Karpas-422 (cell line): ENCODE data around the gene ZBTB16. TPM values are rescaled to one million over a fixed set of nuclear protein-coding genes. Genes with fewer than 3 reads are reported as not detected.

Experiments
- DNase-seq: peaks from one replicate; pipeline ENCODE4 v3.0.0-alpha.2; 2015
- H2AFZ ChIP-seq: fragments of 200-600 bp; sonication (generic); 2 replicates; pipeline ENCODE4 v1.6.1; 2014; ENCODE audit warnings: antibody characterized with exemption, low read length, mixed read lengths
- H3K27ac ChIP-seq: fragments of 200-600 bp; sonication (generic); 2 replicates; pipeline ENCODE4 v1.5.1; 2014; ENCODE audit warnings: mild to moderate bottlenecking, low read length, moderate library complexity
- H3K27me3 ChIP-seq: fragments of 200-600 bp; sonication (generic); 2 replicates; pipeline ENCODE4 v1.6.1; 2014; ENCODE audit warnings: low read length, mixed read lengths
- H3K36me3 ChIP-seq: fragments of 200-600 bp; sonication (generic); 2 replicates; pipeline ENCODE4 v1.6.1; 2014; ENCODE audit warnings: low read length, mixed read lengths; ENCODE audit not compliant: insufficient read depth
- H3K4me1 ChIP-seq: fragments of 200-600 bp; sonication (generic); 2 replicates; pipeline ENCODE4 v1.6.1; 2014; ENCODE audit warnings: mild to moderate bottlenecking, low read length, mixed read lengths
- H3K4me2 ChIP-seq: fragments of 200-600 bp; sonication (generic); 2 replicates; pipeline ENCODE4 v1.6.1; 2014; ENCODE audit warnings: low read length, low read depth, mild to moderate bottlenecking; ENCODE audit not compliant: poor library complexity, severe bottlenecking
- H3K4me3 ChIP-seq: fragments of 200-600 bp; sonication (generic); 2 replicates; pipeline ENCODE4 v1.5.1; 2014; ENCODE audit warnings: mild to moderate bottlenecking, antibody characterized with exemption, low read length, mixed read lengths
- H3K79me2 ChIP-seq: fragments of 200-600 bp; sonication (generic); 2 replicates; pipeline ENCODE4 v1.6.1; 2014; ENCODE audit warnings: mild to moderate bottlenecking, low read length, mixed read lengths
- H3K9ac ChIP-seq: fragments of 200-600 bp; sonication (generic); 2 replicates; pipeline ENCODE4 v1.6.0; 2014; ENCODE audit warnings: low read length
- H3K9me2 ChIP-seq: fragments of 200-600 bp; sonication (generic), shearing (Covaris generic); replicated peaks from 2 replicates; pipeline ENCODE4 v1.6.0; 2014; ENCODE audit warnings: mild to moderate bottlenecking, low read length, moderate library complexity; ENCODE audit not compliant: insufficient read depth
- H3K9me3 ChIP-seq: fragments of 300-700, 200-600 bp; sonication (generic); 2 replicates; pipeline ENCODE4 v1.6.1; 2014; ENCODE audit warnings: low read length, mixed read lengths
- H4K20me1 ChIP-seq: fragments of 200-600 bp; sonication (generic); 2 replicates; pipeline ENCODE4 v1.6.1; 2014; ENCODE audit warnings: mild to moderate bottlenecking, antibody characterized with exemption, low read length, low read depth; ENCODE audit not compliant: insufficient read depth
- total RNA-seq: library from RNA; depleted of rRNA; stranded (reverse); fragments of >200 nt; shearing (Covaris generic); gene quantifications from 2 replicates; pipeline ENCODE4 v1.2.3, GENCODE V29; 2014; ENCODE audit warnings: low replicate concordance

Gene ZBTB16
- total RNA-seq, 1 experiment from 2014 or later, result not detected

DNA sequence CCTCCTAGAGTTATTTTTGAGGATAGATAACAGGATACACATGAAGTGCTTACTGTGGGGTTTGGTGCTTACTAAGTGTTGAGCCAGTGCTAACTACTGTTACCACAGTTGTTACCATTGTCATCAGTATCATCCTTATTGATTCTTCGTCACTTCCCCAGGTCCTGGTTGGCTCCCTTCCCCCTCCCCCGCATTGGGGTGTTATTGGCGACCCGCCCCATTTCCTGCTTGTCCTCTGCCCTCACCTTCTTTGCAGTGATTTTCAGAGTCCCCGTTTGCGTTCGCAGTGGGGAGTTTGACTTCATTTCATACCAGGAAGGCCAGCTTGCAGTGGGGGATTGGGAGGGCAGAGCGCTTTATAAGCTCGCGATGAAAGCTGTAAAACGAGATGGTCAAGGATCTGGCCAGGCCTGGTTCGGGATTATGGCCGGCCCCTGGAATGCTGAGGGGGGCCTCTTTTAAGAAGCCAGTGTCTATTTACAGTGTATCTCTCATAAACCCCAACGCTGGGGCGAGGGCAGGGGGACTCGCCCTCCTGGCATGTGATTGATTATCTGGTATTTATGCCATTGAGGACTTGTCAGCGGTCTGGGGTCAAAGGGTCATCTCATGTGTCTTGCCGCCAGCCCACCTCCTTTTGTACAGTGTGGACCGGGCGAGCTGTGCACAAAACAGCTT lies 152.1 kb downstream of the ZBTB16 start:
- no peaks in the 10 kb centered on the region for H3K4me1 ChIP-seq
- no peak overlapping the region for H3K9ac ChIP-seq
- H3K9me3 ChIP-seq, result no peaks in the 10 kb centered on the region
- H3K4me2 ChIP-seq, result no peak overlapping the region
- H3K9me2 ChIP-seq, result no peaks in the 10 kb centered on the region
- no peak overlapping the region for H3K27ac ChIP-seq
- H3K27me3 ChIP-seq, result no peaks in the 10 kb centered on the region
- DNase-seq, result no peak
- no peaks in the 10 kb centered on the region for H4K20me1 ChIP-seq
- H3K36me3 ChIP-seq, result no peaks in the 10 kb centered on the region
- no peak overlapping the region for H3K4me3 ChIP-seq
- H3K79me2 ChIP-seq, result no peaks in the 10 kb centered on the region
- H2AFZ ChIP-seq, result no peak overlapping the region

DNA sequence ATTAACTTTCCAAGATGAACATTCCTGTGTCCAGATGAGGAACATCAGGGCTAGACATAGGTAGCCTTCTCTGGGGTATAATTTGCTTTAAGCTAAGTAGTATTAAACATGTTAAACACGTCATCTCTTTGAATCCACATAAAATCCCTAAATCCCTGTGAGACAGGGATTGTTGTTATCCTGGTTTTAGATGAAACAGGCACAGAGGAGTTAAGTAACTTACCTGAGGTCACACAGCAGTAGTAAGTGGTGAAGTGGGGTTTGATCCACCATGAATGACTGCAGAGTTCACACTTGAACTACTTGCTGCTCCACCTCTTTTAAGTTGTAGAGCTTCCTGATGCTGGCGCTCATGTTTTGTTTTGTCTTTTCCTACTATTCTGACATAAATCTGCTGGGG lies 154.1 kb downstream of the ZBTB16 start:
- Histone ChIP-seq H3K4me2 (no peak overlapping the region), H3K36me3 (no peaks in the 10 kb centered on the region), H3K79me2 (no peaks in the 10 kb centered on the region), H3K9me2 (no peaks in the 10 kb centered on the region), H3K27ac (no peak overlapping the region), H3K4me3 (no peak overlapping the region), H4K20me1 (no peaks in the 10 kb centered on the region), H3K9me3 (no peaks in the 10 kb centered on the region), H2AFZ (no peak overlapping the region), H3K27me3 (no peaks in the 10 kb centered on the region), H3K9ac (no peak overlapping the region), H3K4me1 (no peaks in the 10 kb centered on the region)
- no peak for DNase-seq

DNA sequence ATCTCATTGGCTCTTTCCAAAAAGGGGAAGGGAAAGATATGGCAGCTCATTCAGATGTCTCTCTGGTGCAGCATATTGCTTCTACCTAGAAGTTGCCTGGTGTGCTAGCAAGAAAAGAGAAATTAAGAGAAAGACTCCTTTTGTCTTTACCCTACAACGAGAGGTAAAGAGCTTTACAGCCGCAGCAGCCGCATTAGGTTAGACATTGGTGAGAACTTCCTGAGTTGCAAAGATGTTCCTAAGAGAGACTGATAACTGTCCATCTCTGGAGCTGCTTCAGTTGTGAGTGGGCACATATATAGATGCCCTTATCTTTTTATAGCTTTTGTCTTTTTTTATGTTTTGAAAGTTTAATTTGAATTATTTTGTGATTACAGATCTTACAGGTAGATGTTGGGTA lies 155.9 kb downstream of the ZBTB16 start:
- Histone ChIP-seq H3K27ac (no peak overlapping the region), H3K79me2 (no peaks in the 10 kb centered on the region), H4K20me1 (no peaks in the 10 kb centered on the region), H3K9ac (no peak overlapping the region), H3K4me2 (no peak overlapping the region), H3K27me3 (no peaks in the 10 kb centered on the region), H3K4me3 (no peak overlapping the region), H3K9me2 (no peaks in the 10 kb centered on the region), H3K36me3 (no peaks in the 10 kb centered on the region), H3K9me3 (no peaks in the 10 kb centered on the region), H2AFZ (no peak overlapping the region), H3K4me1 (no peaks in the 10 kb centered on the region)
- no peak for DNase-seq

DNA sequence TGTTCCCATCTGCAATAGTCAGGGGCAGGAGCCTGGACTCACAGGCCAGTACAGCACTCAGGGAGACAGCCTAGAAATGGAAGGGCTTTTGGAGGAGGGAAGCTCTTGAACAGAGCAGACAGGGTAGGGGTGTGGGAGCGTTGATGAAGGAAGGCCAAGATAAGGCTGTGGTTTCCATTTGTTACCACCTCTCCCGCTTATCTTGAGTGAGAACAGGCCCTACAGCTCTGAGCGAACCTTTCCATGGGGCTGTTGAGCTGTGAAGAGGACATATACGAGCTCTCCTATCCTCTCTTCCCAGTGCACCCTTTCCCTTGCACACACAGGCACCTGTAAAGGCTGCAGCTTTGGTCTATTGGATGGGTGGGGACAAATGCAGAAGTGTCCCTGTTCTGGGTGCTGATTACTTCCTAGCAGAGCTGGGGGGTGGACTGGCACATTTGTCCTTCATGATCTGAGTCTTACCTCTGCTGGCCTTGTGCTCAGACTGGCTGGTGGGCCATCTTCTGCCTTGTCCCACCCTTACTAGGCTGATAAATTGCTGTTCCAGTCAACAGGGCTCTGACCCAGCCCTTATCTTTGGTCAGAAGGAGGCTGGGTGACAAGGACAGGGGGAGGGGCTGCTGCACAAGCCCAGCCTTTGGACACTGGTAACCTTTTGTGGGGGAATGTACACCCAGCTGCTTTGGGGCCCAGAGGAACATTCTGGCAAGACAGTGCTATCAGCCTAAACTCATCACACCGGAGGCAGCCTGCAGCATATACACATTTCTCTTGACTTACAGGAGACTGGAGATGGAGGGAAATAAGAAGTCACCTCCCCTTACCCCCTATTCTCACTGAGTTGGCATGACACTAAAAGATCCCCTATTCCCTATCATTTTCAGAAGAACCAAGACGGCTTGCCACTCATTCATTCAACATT lies 156.6 kb downstream of the ZBTB16 start:
- Histone ChIP-seq H2AFZ (no peak overlapping the region), H3K27ac (no peak overlapping the region), H3K9me2 (no peaks in the 10 kb centered on the region), H3K36me3 (no peaks in the 10 kb centered on the region), H3K79me2 (no peaks in the 10 kb centered on the region), H4K20me1 (no peaks in the 10 kb centered on the region), H3K27me3 (no peaks in the 10 kb centered on the region), H3K4me3 (no peak overlapping the region), H3K4me2 (no peak overlapping the region), H3K4me1 (no peaks in the 10 kb centered on the region), H3K9ac (no peak overlapping the region), H3K9me3 (no peaks in the 10 kb centered on the region)
- no peak for DNase-seq

DNA sequence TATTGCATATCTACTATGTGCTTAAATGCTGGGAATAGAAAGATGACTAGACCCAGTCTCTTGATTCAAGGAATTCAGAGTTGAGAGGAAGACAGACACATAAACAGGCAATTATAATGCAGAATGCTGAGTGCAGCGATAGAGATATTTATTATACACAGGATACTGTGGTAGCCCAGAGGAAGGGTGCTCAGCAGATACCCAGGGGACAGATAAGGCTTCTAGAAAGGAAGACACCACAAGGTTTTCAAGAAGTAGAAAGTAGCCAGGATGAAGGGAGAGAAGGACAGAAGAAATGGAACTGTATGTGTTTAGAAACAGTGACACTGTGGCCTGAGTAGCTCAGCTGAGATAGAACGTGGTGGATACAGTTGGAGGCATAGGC lies 157.3 kb downstream of the ZBTB16 start:
- H3K9ac ChIP-seq, result no peak overlapping the region
- no peak overlapping the region for H3K27ac ChIP-seq
- no peaks in the 10 kb centered on the region for H3K4me1 ChIP-seq
- no peaks in the 10 kb centered on the region for H4K20me1 ChIP-seq
- DNase-seq, result no peak
- no peak overlapping the region for H3K4me2 ChIP-seq
- no peaks in the 10 kb centered on the region for H3K9me3 ChIP-seq
- H3K9me2 ChIP-seq, result no peaks in the 10 kb centered on the region
- H2AFZ ChIP-seq, result no peak overlapping the region
- no peak overlapping the region for H3K4me3 ChIP-seq
- no peaks in the 10 kb centered on the region for H3K79me2 ChIP-seq
- H3K27me3 ChIP-seq, result no peaks in the 10 kb centered on the region
- H3K36me3 ChIP-seq, result no peaks in the 10 kb centered on the region

DNA sequence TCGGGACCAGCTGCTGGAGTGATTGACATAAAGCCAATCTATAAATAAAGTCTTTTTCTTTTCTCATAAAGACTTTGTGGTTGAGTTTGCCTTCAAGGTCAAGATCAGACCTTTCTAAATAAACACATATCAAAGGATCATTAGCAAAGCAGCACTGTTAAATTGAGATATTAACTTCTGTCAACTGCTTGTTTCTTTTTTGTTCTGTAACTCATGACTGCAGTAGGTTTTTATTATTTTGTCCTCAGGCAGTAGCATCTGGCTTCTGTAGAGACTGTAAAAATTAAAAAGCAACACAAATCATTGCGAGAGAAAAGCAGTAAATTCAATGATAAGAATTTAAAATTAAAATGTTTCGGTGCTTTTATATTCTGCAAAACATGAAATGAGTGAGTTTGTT lies 159.0 kb downstream of the ZBTB16 start:
- no peak overlapping the region for H3K4me3 ChIP-seq
- no peaks in the 10 kb centered on the region for H3K9me2 ChIP-seq
- no peaks in the 10 kb centered on the region for H3K36me3 ChIP-seq

DNA sequence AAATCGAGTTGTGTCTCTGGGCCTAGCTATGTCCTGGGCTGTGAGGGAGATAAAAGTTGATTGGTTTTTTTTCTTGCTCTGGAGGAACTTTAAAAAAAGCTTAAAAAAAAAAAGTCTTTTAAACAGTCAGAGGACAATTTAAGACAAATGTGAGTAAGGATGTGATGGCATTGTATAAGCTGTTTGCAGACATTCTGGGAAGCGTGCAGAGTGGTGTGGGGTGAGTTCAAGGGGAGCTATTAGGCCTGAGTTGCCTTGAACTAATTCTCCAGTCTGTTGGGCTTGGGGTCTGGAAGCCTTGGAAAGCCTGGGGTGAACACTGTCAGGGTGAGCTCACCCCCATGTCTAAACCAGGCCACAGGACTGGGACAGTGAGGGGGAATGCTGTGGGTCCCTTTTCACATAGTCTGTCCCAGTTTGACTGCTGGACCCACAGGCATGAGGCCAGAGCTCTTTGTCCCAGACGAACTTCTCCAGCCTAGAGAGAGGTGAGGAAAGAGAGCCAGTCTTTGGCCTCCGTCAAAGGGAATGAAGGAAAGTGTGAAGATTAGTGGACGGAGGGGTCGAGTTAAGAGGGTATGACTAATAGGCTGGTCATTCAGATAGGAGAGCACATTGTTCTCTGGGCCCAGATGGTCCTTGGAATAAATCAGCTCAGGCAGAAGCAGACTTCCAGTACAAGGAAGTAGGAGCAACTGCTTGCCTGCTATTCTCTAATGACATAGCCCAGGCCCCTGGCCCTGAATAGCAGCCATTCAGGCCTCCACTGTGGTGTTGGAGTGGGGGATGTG lies 160.2 kb downstream of the ZBTB16 start:
- Histone ChIP-seq H3K79me2 (no peaks in the 10 kb centered on the region), H3K27me3 (no peaks in the 10 kb centered on the region), H3K27ac (no peak overlapping the region), H3K4me2 (no peak overlapping the region), H4K20me1 (no peaks in the 10 kb centered on the region), H3K36me3 (no peaks in the 10 kb centered on the region), H3K9ac (no peak overlapping the region), H3K9me2 (no peaks in the 10 kb centered on the region), H3K4me3 (no peak overlapping the region), H3K4me1 (no peaks in the 10 kb centered on the region), H3K9me3 (no peaks in the 10 kb centered on the region), H2AFZ (no peak overlapping the region)
- no peak for DNase-seq

More for the DNA sequence above, 159.0 kb downstream of the ZBTB16 start:
- no peaks in the 10 kb centered on the region for H3K9me3 ChIP-seq
- H3K79me2 ChIP-seq, result no peaks in the 10 kb centered on the region
- no peaks in the 10 kb centered on the region for H3K27me3 ChIP-seq
- H3K9ac ChIP-seq, result no peak overlapping the region
- DNase-seq, result no peak
- no peaks in the 10 kb centered on the region for H3K4me1 ChIP-seq
- H3K4me2 ChIP-seq, result no peak overlapping the region
- H3K27ac ChIP-seq, result no peak overlapping the region
- H2AFZ ChIP-seq, result no peak overlapping the region
- no peaks in the 10 kb centered on the region for H4K20me1 ChIP-seq

DNA sequence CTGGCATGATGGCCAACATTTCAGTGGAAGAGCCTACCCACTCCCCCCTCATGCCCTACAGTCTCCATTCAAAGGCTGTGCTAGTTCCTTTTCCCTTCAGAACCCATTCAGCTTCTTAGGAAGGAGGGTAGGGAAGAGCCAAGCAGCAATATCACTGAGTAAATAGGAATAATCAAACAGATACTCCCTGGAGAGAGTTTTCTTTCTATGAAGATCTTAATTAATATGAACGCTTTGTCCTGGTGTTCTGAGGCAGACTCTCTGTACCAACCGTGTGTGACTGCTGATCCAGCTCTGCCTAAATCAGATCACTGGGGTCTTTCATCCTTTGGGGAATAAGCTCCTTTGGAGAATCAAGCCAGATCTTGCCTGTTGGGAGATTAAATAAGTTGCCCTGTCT lies 161.5 kb downstream of the ZBTB16 start:
- H2AFZ ChIP-seq, result no peak overlapping the region
- no peak overlapping the region for H3K4me3 ChIP-seq
- no peaks in the 10 kb centered on the region for H3K9me3 ChIP-seq
- no peaks in the 10 kb centered on the region for H3K27me3 ChIP-seq
- H3K4me2 ChIP-seq, result no peak overlapping the region
- no peaks in the 10 kb centered on the region for H4K20me1 ChIP-seq
- no peak overlapping the region for H3K9ac ChIP-seq
- no peak for DNase-seq
- H3K79me2 ChIP-seq, result no peaks in the 10 kb centered on the region
- no peak overlapping the region for H3K27ac ChIP-seq
- H3K9me2 ChIP-seq, result no peaks in the 10 kb centered on the region
- no peaks in the 10 kb centered on the region for H3K36me3 ChIP-seq
- H3K4me1 ChIP-seq, result no peaks in the 10 kb centered on the region
